Cardiac muscle cell (in vitro differentiated cells and primary cell): ENCODE results near the gene ETV5. TPM values are rescaled to one million over a fixed set of nuclear protein-coding genes. Genes with fewer than 3 reads are reported as not detected.

Experiments
- DNase-seq, 2 donors: peaks; one replicate each; pipeline versions ENCODE4 v3.0.0 to v3.0.0-alpha.2; 2010 to 2017; ENCODE audit warnings: low read depth in 1 of 2, low spot score in 1 of 2
- H3K27ac ChIP-seq: fragments of 200-600 bp; sonication (generic); 2 replicates; pipeline ENCODE4 v1.5.1; 2016
- H3K27me3 ChIP-seq: fragments of 200-600 bp; sonication (generic); 2 replicates; pipeline ENCODE4 v1.6.0; 2016; ENCODE audit warnings: control low read depth
- H3K36me3 ChIP-seq: fragments of 200-600 bp; sonication (generic); 2 replicates; pipeline ENCODE4 v1.5.1; 2016; ENCODE audit warnings: control low read depth
- H3K4me1 ChIP-seq: fragments of 200-600 bp; sonication (generic); 2 replicates; pipeline ENCODE4 v1.8.1; 2017; ENCODE audit warnings: low read depth, mild to moderate bottlenecking, mixed run types
- H3K4me3 ChIP-seq: fragments of 200-600 bp; sonication (generic); 2 replicates; pipeline ENCODE4 v1.5.1; 2016; ENCODE audit warnings: mild to moderate bottlenecking
- H3K9me3 ChIP-seq: fragments of 200-600 bp; sonication (generic); 2 replicates; pipeline ENCODE4 v1.5.1; 2017; ENCODE audit warnings: low read depth, mild to moderate bottlenecking, control low read depth
- polyA plus RNA-seq: library from polyadenylated mRNA; unstranded; fragments of >200 nt; fragmentation: Nextera tagmentation; extraction: Ambion mirVana; gene quantifications from 2 replicates; pipeline ENCODE4 v1.2.1, GENCODE V29; 2016
- total RNA-seq: library from RNA; depleted of rRNA; stranded (reverse); fragments of >200 nt; gene quantifications from 2 replicates; pipeline ENCODE4 v1.2.3, GENCODE V29; 2016
- TF ChIP-seq, protein P1 (sequence below): IDR thresholded peaks from 2 replicates; pipeline ENCODE4 v1.5.1; 2012; ENCODE audit warnings: low read depth, mild to moderate bottlenecking, low read length

The ETV5 gene
- total and polyA plus RNA-seq, 2 experiments from 2014 or later = 16.3 to 29.3 TPM

DNA sequence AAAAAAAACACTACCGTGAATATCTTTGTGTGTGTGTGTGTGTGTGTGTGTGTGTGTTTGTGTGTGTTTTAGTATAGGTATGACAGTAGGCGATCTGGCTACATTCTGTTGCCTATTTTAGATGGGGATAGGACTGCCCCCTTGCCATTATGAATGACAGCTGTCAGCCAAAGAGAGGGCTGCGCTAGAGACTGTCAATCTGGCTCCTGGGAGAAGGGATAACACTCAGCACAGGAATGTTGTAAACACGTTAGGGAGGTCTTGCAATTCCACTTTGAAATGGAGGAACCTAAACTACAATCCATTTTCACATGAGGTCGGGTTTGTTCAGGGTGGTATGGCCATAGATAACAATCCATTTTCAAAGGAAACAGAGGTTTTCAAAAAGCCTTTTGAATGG, 14.1 kb upstream of the ETV5 start:
- Histone ChIP-seq H3K9me3 (no peaks in the 10 kb centered on the region), H3K27me3 (no peaks in the 10 kb centered on the region), H3K4me3 (no peak overlapping the region), H3K4me1 (peaks cover 38% of the 10 kb centered on the region), H3K27ac (peak overlapping the region; percentile 66), H3K36me3 (no peaks in the 10 kb centered on the region)
- TF ChIP-seq, protein P1, sequence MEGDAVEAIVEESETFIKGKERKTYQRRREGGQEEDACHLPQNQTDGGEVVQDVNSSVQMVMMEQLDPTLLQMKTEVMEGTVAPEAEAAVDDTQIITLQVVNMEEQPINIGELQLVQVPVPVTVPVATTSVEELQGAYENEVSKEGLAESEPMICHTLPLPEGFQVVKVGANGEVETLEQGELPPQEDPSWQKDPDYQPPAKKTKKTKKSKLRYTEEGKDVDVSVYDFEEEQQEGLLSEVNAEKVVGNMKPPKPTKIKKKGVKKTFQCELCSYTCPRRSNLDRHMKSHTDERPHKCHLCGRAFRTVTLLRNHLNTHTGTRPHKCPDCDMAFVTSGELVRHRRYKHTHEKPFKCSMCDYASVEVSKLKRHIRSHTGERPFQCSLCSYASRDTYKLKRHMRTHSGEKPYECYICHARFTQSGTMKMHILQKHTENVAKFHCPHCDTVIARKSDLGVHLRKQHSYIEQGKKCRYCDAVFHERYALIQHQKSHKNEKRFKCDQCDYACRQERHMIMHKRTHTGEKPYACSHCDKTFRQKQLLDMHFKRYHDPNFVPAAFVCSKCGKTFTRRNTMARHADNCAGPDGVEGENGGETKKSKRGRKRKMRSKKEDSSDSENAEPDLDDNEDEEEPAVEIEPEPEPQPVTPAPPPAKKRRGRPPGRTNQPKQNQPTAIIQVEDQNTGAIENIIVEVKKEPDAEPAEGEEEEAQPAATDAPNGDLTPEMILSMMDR = no peak
- no peak for DNase-seq

DNA sequence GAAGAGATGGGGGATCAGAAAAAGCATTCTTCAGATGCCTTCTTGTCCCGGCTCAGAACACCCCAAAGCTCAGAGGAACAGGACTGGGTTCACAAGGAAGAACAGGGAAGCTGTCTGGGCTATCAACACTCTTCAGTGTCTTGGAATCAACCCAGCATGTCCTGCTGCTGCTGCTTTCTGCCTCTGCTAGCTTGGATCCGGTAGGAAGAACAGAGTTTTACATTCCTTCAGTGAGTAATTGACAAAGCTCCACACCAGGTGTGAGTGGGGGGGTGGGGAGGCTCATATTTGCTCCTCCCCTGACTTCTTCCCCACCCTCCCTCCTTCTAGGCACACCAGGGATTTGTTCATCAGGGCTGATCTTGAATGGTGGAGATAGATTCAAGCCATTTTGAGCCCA, 13.1 kb upstream of the ETV5 start:
- no peaks in the 10 kb centered on the region for H3K27me3 ChIP-seq
- no peak overlapping the region for H3K27ac ChIP-seq
- no peaks in the 10 kb centered on the region for H3K9me3 ChIP-seq
- H3K4me3 ChIP-seq = no peak overlapping the region
- DNase-seq = peak in 1 of 2 donors; percentile 28
- H3K4me1 ChIP-seq = peaks cover 38% of the 10 kb centered on the region
- no peaks in the 10 kb centered on the region for H3K36me3 ChIP-seq
- TF ChIP-seq, protein P1 = no peak

DNA sequence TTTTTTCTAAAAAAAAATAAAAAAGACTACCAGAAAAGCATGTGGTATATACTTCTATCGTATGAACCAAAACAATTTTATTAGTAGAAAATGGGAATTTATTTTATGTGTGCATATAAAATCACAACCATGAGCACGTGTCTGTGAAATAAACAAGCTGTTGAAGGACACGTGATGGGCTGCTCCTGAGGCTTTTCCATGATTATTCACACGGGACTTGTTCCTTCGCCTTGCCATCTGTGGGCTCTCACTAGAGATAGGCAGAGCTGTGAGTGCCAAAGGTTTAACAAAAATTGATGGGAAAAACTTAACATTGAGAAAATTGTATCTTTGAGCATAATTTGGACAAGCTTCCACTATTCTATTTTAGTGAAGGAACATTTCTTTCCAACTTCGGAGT, 12.4 kb upstream of the ETV5 start:
- no peaks in the 10 kb centered on the region for H3K36me3 ChIP-seq
- no peaks in the 10 kb centered on the region for H3K27me3 ChIP-seq
- peaks cover 38% of the 10 kb centered on the region for H3K4me1 ChIP-seq
- H3K4me3 ChIP-seq = no peak overlapping the region
- DNase-seq = no peak
- no peak overlapping the region for H3K27ac ChIP-seq
- TF ChIP-seq, protein P1 = no peak
- H3K9me3 ChIP-seq = no peaks in the 10 kb centered on the region

DNA sequence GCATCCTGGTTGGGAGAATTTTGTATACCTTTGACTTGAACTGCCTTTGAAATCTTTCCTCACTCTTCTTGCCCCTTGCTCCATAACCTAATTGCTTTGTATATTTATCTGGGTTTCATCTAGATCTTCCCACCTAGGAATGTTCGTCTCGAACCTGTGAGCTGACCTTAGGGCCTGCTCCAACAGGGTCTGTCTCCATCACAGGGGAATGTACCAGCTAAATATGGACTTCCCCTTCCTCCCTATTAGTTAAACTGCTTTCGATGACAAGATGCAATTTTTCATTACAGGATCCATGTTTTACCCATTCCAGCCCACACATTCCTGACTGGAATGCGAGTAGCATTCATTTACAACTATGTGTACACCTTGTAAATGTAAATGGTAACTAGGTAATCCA, 10.6 kb upstream of the ETV5 start:
- Histone ChIP-seq H3K4me1 (peaks cover 32% of the 10 kb centered on the region), H3K9me3 (no peaks in the 10 kb centered on the region), H3K27ac (no peak overlapping the region), H3K4me3 (no peak overlapping the region), H3K27me3 (peaks cover 8% of the 10 kb centered on the region), H3K36me3 (no peaks in the 10 kb centered on the region)
- no peak for DNase-seq
- TF ChIP-seq, protein P1 = no peak

DNA sequence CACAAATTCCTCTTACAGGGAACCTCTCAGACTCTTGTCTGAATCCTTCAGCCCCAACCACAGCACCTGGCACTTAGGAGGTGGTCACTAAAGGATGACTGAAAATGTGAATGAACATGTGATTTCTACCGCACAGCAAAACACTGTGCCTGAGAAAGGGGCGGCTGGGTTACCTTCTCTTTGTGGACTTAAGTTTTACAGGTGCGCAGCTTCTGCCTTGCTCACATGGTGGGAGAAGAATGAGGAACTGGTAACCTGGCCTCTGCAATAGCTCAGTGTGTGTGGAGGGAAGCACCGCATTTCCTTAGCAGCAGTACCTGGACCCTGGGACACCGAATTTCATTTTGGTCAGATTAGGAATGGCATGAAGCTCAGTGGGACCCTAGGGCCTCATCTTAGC, 9.8 kb upstream of the ETV5 start:
- H3K27me3 ChIP-seq = peaks cover 13% of the 10 kb centered on the region
- H3K9me3 ChIP-seq = no peaks in the 10 kb centered on the region
- no peaks in the 10 kb centered on the region for H3K36me3 ChIP-seq
- H3K27ac ChIP-seq = no peak overlapping the region
- peaks cover 24% of the 10 kb centered on the region for H3K4me1 ChIP-seq
- DNase-seq = no peak
- TF ChIP-seq, protein P1 = no peak
- no peak overlapping the region for H3K4me3 ChIP-seq
